Measurements from ENCODE around the gene SLAMF1. TPM values are rescaled to one million over a fixed set of nuclear protein-coding genes. Genes with fewer than 3 reads are reported as not detected.

SLAMF1 gene
- total and polyA plus RNA-seq, 9 of the 15 experiments (the other 6 are each of a cell fraction or from before 2014, with no cell fraction given) = 0.04 to 0.17 (median 0.11) TPM; not detected in 4

GRCh38 chr1:160675641-160676410 lies 29.0 kb upstream of the SLAMF1 start (continued):
- TF ChIP-seq DEAF1 (CRISPR knock-in tag; IDR thresholded peaks at IDR 0.05) (peak; percentile 69), FOSL1 (tag; conservative IDR thresholded peaks at IDR 0.05) (no peak), CBFA2T3 (IDR thresholded peaks at IDR 0.05) (peak; percentile 34; the same call in 1 of the 2 replicates), ZBTB40 (IDR thresholded peaks at IDR 0.05) (no peak), ZBTB40 (CRISPR knock-in tag; IDR thresholded peaks at IDR 0.05) (no peak), MAZ (CRISPR knock-in tag; conservative IDR thresholded peaks at IDR 0.05 in 1 of 2, IDR thresholded peaks at IDR 0.05 in 1 of 2) (0 out of 4 replicates have a peak, but pooled peaks of 1 of the 2 experiments have one; percentile 33), FOXK1 (CRISPR knock-in tag; IDR thresholded peaks at IDR 0.05; ENCODE audit: borderline replicate concordance) (no peak), ZNF609 (CRISPR knock-in tag; IDR thresholded peaks at IDR 0.05; ENCODE audit: borderline replicate concordance) (no peak)
